IMR-90 (cell line): ENCODE results near the gene TMEM132A. TPM values are rescaled to one million over a fixed set of nuclear protein-coding genes. Genes with fewer than 3 reads are reported as not detected.

Experiments used
- ATAC-seq: fragments of 200-7000 bp; cut with Tn5 transposase; 2 replicates; pipeline ENCODE4 v1.9.1; 2020; ENCODE audit warnings: low read depth, mild to moderate bottlenecking, moderate library complexity
- BruUV-seq: library from RNA; stranded (reverse); fragments of 400-500 nt; replicated peaks from 2 replicates; lab custom pipeline; 2021; lab: Mats Ljungman, UMichigan
- CTCF ChIA-PET: fragments of 300-600 bp; formaldehyde crosslinking; extraction: SDS; loops from one replicate; lab custom pipeline; 2021; ENCODE audit warnings: antibody characterized with exemption; lab: Yijun Ruan, JAX
- POLR2A ChIA-PET: fragments of 300-600 bp; sonication (Branson Sonifier 250); formaldehyde crosslinking; loops from one replicate; lab custom pipeline; 2022; ENCODE audit warnings: antibody characterized with exemption; ENCODE audit not compliant: unreplicated experiment; lab: Charles Lee
- DNase-seq: peaks from one replicate; pipeline ENCODE4 v3.0.0; 2013
- H2AFZ ChIP-seq: replicated peaks from 2 replicates; pipeline ENCODE3; 2013; ENCODE audit warnings: low read length, mild to moderate bottlenecking; ENCODE audit not compliant: poor library complexity
- H2AK5ac ChIP-seq: 2 replicates; pipeline ENCODE4 v1.6.1; 2013; ENCODE audit warnings: low read depth, low read length, inconsistent platforms
- H2AK9ac ChIP-seq: replicated peaks from 2 replicates; pipeline ENCODE3; 2013; ENCODE audit warnings: mild to moderate bottlenecking, low read depth, low read length, moderate library complexity; ENCODE audit not compliant: poor library complexity
- H2BK120ac ChIP-seq: 2 replicates; pipeline ENCODE4 v1.6.1; 2013; ENCODE audit warnings: low read depth, low read length, inconsistent platforms
- H2BK15ac ChIP-seq: 3 replicates; pipeline ENCODE4 v1.6.1; 2013; ENCODE audit warnings: low read depth, low read length, inconsistent platforms
- H2BK20ac ChIP-seq: 2 replicates; pipeline ENCODE4 v1.6.1; 2013; ENCODE audit warnings: low read depth, mild to moderate bottlenecking, inconsistent platforms, low read length, moderate library complexity
- H2BK5ac ChIP-seq: 2 replicates; pipeline ENCODE4 v1.6.1; 2013; ENCODE audit warnings: mild to moderate bottlenecking, low read depth, low read length, inconsistent platforms; ENCODE audit not compliant: poor library complexity, severe bottlenecking
- H3K14ac ChIP-seq: replicated peaks from 2 replicates; pipeline ENCODE4 v1.6.1; 2013; ENCODE audit warnings: low read depth, low read length, inconsistent platforms
- H3K18ac ChIP-seq: 2 replicates; pipeline ENCODE4 v1.6.1; 2013; ENCODE audit warnings: low read depth, low read length, control low read depth
- H3K23ac ChIP-seq: 2 replicates; pipeline ENCODE4 v1.6.1; 2013; ENCODE audit warnings: low read depth, low read length, inconsistent platforms
- H3K27ac ChIP-seq: 2 replicates; pipeline ENCODE4 v1.5.1; 2013; ENCODE audit warnings: mild to moderate bottlenecking, control low read depth, low read length; ENCODE audit not compliant: insufficient read depth
- H3K27me3 ChIP-seq: 2 replicates; pipeline ENCODE4 v1.6.1; 2013; ENCODE audit warnings: low read length; ENCODE audit not compliant: control insufficient read depth, insufficient read depth
- H3K36me3 ChIP-seq: 2 replicates; pipeline ENCODE4 v1.6.1; 2013; ENCODE audit warnings: low read length, mixed read lengths; ENCODE audit not compliant: control insufficient read depth, insufficient read depth
- H3K4ac ChIP-seq: 2 replicates; pipeline ENCODE4 v1.6.1; 2013; ENCODE audit warnings: low read depth, low read length, inconsistent platforms
- H3K4me1 ChIP-seq: 2 replicates; pipeline ENCODE4 v1.6.1; 2013; ENCODE audit warnings: low read length, mixed read lengths; ENCODE audit not compliant: control insufficient read depth, insufficient read depth
- H3K4me2 ChIP-seq: 2 replicates; pipeline ENCODE4 v1.6.1; 2013; ENCODE audit warnings: low read depth, mild to moderate bottlenecking, control low read depth, low read length, moderate library complexity
- H3K4me3 ChIP-seq: 2 replicates; pipeline ENCODE4 v1.5.1; 2013; ENCODE audit warnings: low read depth, mild to moderate bottlenecking, control low read depth, low read length, moderate library complexity; ENCODE audit not compliant: insufficient read depth
- H3K56ac ChIP-seq: 2 replicates; pipeline ENCODE4 v1.6.1; 2013; ENCODE audit warnings: low read length, inconsistent platforms; ENCODE audit not compliant: insufficient read depth; ENCODE audit errors: extremely low read depth
- H3K79me1 ChIP-seq, 2 experiments: 2 replicates each; pipeline ENCODE4 v1.6.1; 2013; ENCODE audit warnings: low read length in 2 of 2, inconsistent platforms in 1 of 2, low read depth in 1 of 2
- H3K9ac ChIP-seq: 2 replicates; pipeline ENCODE4 v1.6.1; 2013; ENCODE audit warnings: low read depth, low read length, control low read depth
- H3K9me1 ChIP-seq: 2 replicates; pipeline ENCODE4 v1.6.1; 2013; ENCODE audit warnings: low read length, inconsistent platforms; ENCODE audit not compliant: insufficient read depth
- H3K9me3 ChIP-seq: 2 replicates; pipeline ENCODE4 v1.6.1; 2013; ENCODE audit warnings: low read length; ENCODE audit not compliant: control insufficient read depth, insufficient read depth
- H4K20me1 ChIP-seq: 2 replicates; pipeline ENCODE4 v1.6.1; 2013; ENCODE audit warnings: low read length, inconsistent platforms; ENCODE audit not compliant: insufficient read depth
- H4K5ac ChIP-seq: 2 replicates; pipeline ENCODE4 v1.6.1; 2013; ENCODE audit warnings: mild to moderate bottlenecking, low read depth, low read length, control low read depth
- H4K8ac ChIP-seq, 2 experiments: 2 replicates each; pipeline ENCODE4 v1.6.1; 2013; ENCODE audit warnings: low read depth in 2 of 2, low read length in 2 of 2, control low read depth in 1 of 2, inconsistent platforms in 1 of 2
- H4K91ac ChIP-seq: 2 replicates; pipeline ENCODE4 v1.6.1; 2013; ENCODE audit warnings: low read depth, low read length, inconsistent platforms; ENCODE audit not compliant: insufficient read depth
- BHLHE40 ChIP-seq: fragments of 150-350 bp; IDR thresholded peaks from 2 replicates; pipeline ENCODE4 v1.6.1; 2016; ENCODE audit warnings: mild to moderate bottlenecking, low read depth, low read length
- CEBPB ChIP-seq: IDR thresholded peaks from 2 replicates; pipeline ENCODE4 v1.6.1; 2012; ENCODE audit warnings: low read depth, low read length, improper control_type of control experiment
- CHD1 ChIP-seq: IDR thresholded peaks from 2 replicates; pipeline ENCODE4 v1.6.1; 2012; ENCODE audit warnings: low read depth, low read length, improper control_type of control experiment
- FOS ChIP-seq: fragments of 150-350 bp; IDR thresholded peaks from 2 replicates; pipeline ENCODE4 v1.6.1; 2016; ENCODE audit warnings: low read depth, low read length
- MAFK ChIP-seq: IDR thresholded peaks from 2 replicates; pipeline ENCODE4 v1.6.1; 2012; ENCODE audit warnings: low read depth, low read length, improper control_type of control experiment
- MAZ ChIP-seq: IDR thresholded peaks from 2 replicates; pipeline ENCODE4 v1.6.1; 2012; ENCODE audit warnings: low read depth, mild to moderate bottlenecking, low read length, improper control_type of control experiment, moderate library complexity, borderline replicate concordance
- MXI1 ChIP-seq: IDR thresholded peaks from 2 replicates; pipeline ENCODE4 v1.6.1; 2012; ENCODE audit warnings: low read depth, mild to moderate bottlenecking, low read length, moderate library complexity, borderline replicate concordance
- NFE2L2 ChIP-seq: fragments of 150-350 bp; IDR thresholded peaks from 2 replicates; pipeline ENCODE4 v1.6.1; 2016; ENCODE audit warnings: low read depth, mild to moderate bottlenecking, low read length
- POLR2A ChIP-seq: IDR thresholded peaks from 2 replicates; pipeline ENCODE4 v1.6.1; 2012; ENCODE audit warnings: mild to moderate bottlenecking, low read depth, low read length
- RCOR1 ChIP-seq: IDR thresholded peaks from 2 replicates; pipeline ENCODE4 v1.6.1; 2012; ENCODE audit warnings: mild to moderate bottlenecking, low read length, improper control_type of control experiment; ENCODE audit not compliant: insufficient replicate concordance
- RFX5 ChIP-seq: IDR thresholded peaks from 2 replicates; pipeline ENCODE4 v1.8.0; 2012; ENCODE audit warnings: low read depth, mild to moderate bottlenecking, low read length, moderate library complexity
- SMC3 ChIP-seq: fragments of 150-350 bp; IDR thresholded peaks from 2 replicates; pipeline ENCODE4 v1.6.1; 2016; ENCODE audit warnings: low read depth, mild to moderate bottlenecking, antibody characterized with exemption, low read length, moderate library complexity
- WGBS, 2 experiments: methylation state at CpG; one replicate each; pipeline versions ENCODE4 v1.1.5 to v1.1.7; 2013; ENCODE audit warnings: missing lambda C conversion rate in 2 of 2; ENCODE audit not compliant: insufficient read length in 1 of 2; ENCODE audit errors: extremely low coverage in 2 of 2; 5-methylcytosine and 5-hydroxymethylcytosine counted together
- dilution Hi-C: fragments of 300-500 bp; cut with HindIII; formaldehyde crosslinking; loops from one replicate; pipeline ENCODE4 v1.14.3; 2018; ENCODE audit warnings: low sequenced_read_pairs; ENCODE audit not compliant: unreplicated experiment
- in situ Hi-C: fragments of 300-500 bp; cut with MboI; formaldehyde crosslinking; loops from 3 replicates; pipeline ENCODE4 v1.14.3; 2019; ENCODE audit warnings: low sequenced_read_pairs, inconsistent platforms, mixed read lengths
- intact Hi-C: fragments of 100-400 bp; cut with micrococcal nuclease; formaldehyde crosslinking; loops from 2 replicates; pipeline ENCODE4 v1.10.0; 2022
- polyA plus RNA-seq, 3 experiments: library from polyadenylated mRNA; depleted of rRNA; stranded (reverse); fragments of >200 nt; gene quantifications; 2 replicates each; pipeline ENCODE4 v1.2.3, GENCODE V29; 2012; ENCODE audit warnings: low replicate concordance in 1 of 3
- total RNA-seq: library from RNA; depleted of rRNA; stranded (reverse); fragments of >200 nt; gene quantifications from 2 replicates; pipeline ENCODE4 v1.2.3, GENCODE V29; 2012
- TF ChIP-seq, protein P1 (sequence below): conservative IDR thresholded peaks from 2 replicates; pipeline ENCODE4 v1.5.1; 2012; ENCODE audit warnings: mild to moderate bottlenecking, low read depth, low read length, improper control_type of control experiment

TMEM132A gene
- total and polyA plus RNA-seq, 2 of the 4 experiments (the other 2 are of a cell fraction): 7.7 to 64.2 TPM

DNA sequence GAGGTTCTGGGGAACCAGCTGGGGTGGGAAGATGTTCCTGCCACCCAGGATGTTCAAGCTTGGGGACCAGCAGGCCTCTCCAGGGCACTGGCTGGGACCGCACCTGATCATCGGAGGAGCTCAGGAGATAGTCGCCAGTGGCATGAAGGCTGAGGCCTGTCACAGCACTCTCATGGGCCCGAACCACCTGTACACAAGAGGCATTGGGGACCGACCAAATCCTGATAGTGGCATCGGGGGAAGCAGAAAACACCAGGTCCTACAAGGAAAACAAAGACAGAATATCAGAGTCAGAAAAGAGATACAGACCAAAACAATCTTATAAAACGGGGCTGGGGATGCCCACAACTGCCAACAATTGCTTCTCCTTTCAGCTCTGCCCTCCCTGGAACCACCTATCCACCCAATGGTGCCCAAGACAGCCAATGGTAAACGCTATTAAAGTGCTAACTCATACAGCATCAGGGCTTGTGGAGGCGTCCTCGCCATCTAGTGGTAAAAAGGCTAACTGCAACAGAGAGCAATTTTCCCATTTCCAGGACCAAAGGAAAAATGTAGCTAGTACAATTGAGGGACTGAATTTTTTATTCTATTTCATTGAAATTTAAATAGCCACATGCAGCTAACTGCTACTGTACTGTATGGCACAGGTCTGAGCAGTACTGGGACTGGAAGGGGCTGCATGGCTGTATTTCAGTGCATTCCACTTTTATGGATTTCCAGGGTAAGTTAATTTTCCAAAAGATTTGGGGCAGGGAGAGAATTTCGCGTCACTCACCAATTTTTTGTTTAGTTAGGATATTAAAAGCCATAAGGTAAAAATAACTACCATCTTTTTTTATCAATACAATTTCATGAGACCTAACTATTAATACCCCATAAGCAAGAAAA is 25.0 kb upstream of the TMEM132A start (continued):
- no peak for TF ChIP-seq CEBPB
- no peak for TF ChIP-seq MXI1

DNA sequence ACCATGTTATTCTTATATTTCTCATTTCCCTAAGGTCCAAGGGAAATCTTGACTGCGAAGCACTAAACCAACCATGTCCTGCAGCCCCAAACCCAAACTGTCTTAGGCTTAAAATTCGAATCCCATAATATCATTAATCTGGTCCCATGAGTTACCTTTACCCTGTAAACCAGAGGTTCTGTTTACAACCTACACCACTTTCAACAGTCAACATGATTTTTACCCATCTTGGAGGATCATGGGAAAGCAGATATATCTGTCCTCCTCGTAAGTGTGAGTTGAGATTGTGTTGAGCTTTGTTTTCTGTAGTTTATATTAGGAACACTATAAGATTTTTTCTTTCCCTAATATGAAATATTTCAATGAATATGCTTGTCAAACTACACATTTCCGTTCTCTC is 24.3 kb upstream of the TMEM132A start:
- Histone ChIP-seq H3K9me3 (no peaks in the 10 kb centered on the region), H2BK15ac (no peak overlapping the region), H3K9ac (no peak overlapping the region), H3K27me3 (no peaks in the 10 kb centered on the region), H3K18ac (no peak overlapping the region), H4K91ac (no peak overlapping the region), H3K27ac (no peak overlapping the region), H4K5ac (no peak overlapping the region), H3K23ac (no peak overlapping the region), H3K9me1 (no peaks in the 10 kb centered on the region), H2BK20ac (no peak overlapping the region), H3K79me1 (peaks cover 3 to 37% of the 10 kb centered on the region in 2 experiments; a peak in 3 of 4 replicates), H3K4me3 (no peak overlapping the region), H3K4ac (no peak overlapping the region), H2AFZ (no peak overlapping the region), H3K36me3 (peaks cover 56% of the 10 kb centered on the region), H4K8ac (no peak overlapping the region), H3K4me2 (no peak overlapping the region), H3K4me1 (0 out of 2 replicates have a peak, but pooled peaks cover under 1% of the 10 kb centered on the region), H2BK120ac (no peak overlapping the region), H2AK5ac (no peak overlapping the region), H2AK9ac (no peak overlapping the region), H3K14ac (no peak overlapping the region), H3K56ac (no peak overlapping the region), H4K20me1 (peaks cover 19% of the 10 kb centered on the region), H2BK5ac (no peak overlapping the region)
- intact Hi-C loops (loop anchor here (1.0 kb wide), 2 partner anchors 69 to 125 kb away; no protein-coding TSS in a partner anchor), dilution Hi-C loops (no loop called here), in situ Hi-C loops (loop anchor here (5.0 to 25.0 kb wide), 2 partner anchors 123 to 1313 kb away; no protein-coding TSS in a partner anchor)
- no TSS peak for BruUV-seq
- 75% methylated on average over 2 of the region's 4 CpGs; no CpG with 5 or more reads in 1 of the 2 experiments for WGBS, 2 experiments
- POLR2A ChIA-PET: no interaction called here
- no peak for ATAC-seq
- DNase-seq: no peak
- CTCF ChIA-PET: interaction anchor here (0.6 to 2.0 kb wide), 15 partner anchors 9 to 275 kb away, joined by 3 to 24 read pairs (median 4); no protein-coding TSS in a partner anchor
- TF ChIP-seq CEBPB: no peak
- no peak for TF ChIP-seq RFX5
- TF ChIP-seq MAZ: no peak
- TF ChIP-seq MAFK: no peak
- TF ChIP-seq, protein P1, sequence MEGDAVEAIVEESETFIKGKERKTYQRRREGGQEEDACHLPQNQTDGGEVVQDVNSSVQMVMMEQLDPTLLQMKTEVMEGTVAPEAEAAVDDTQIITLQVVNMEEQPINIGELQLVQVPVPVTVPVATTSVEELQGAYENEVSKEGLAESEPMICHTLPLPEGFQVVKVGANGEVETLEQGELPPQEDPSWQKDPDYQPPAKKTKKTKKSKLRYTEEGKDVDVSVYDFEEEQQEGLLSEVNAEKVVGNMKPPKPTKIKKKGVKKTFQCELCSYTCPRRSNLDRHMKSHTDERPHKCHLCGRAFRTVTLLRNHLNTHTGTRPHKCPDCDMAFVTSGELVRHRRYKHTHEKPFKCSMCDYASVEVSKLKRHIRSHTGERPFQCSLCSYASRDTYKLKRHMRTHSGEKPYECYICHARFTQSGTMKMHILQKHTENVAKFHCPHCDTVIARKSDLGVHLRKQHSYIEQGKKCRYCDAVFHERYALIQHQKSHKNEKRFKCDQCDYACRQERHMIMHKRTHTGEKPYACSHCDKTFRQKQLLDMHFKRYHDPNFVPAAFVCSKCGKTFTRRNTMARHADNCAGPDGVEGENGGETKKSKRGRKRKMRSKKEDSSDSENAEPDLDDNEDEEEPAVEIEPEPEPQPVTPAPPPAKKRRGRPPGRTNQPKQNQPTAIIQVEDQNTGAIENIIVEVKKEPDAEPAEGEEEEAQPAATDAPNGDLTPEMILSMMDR: no peak
- no peak for TF ChIP-seq POLR2A
- TF ChIP-seq CHD1: no peak
- TF ChIP-seq BHLHE40: no peak
- TF ChIP-seq FOS: no peak
- no peak for TF ChIP-seq NFE2L2
- TF ChIP-seq RCOR1: no peak
- no peak for TF ChIP-seq MXI1
- no peak for TF ChIP-seq SMC3
